NCI-H510A treated with DMSO at 0.1 percent for 48 hours (cell line): ENCODE measurements around the gene KIAA1958.
"Not testable (repeated sequence)": the region's sequence is repeated elsewhere in the genome, so short reads cannot be mapped to it uniquely, and the experiment has no call there.

Experiments
- DNase-seq: peaks from one replicate; lab custom pipeline; 2025; lab: John Stamatoyannopoulos, UW

KIAA1958 gene

GRCh38 chr9:112555101-112555643 is 68.5 kb downstream of the KIAA1958 start:
- DNase-seq = no peak

- no peak for DNase-seq
Measured at GRCh38 chr9:112555844-112556482, 69.3 kb downstream of the KIAA1958 start.

GRCh38 chr9:112556497-112557442 is 70.1 kb downstream of the KIAA1958 start:
- DNase-seq = no peak

- no peak for DNase-seq
Measured at GRCh38 chr9:112558476-112558875, 71.8 kb downstream of the KIAA1958 start.

GRCh38 chr9:112558978-112559377 is 72.4 kb downstream of the KIAA1958 start:
- DNase-seq = no peak

- DNase-seq = no peak
Measured at GRCh38 chr9:112559629-112560413, 73.2 kb downstream of the KIAA1958 start.

GRCh38 chr9:112562235-112562958 is 75.8 kb downstream of the KIAA1958 start:
- DNase-seq = no peak

DNA sequence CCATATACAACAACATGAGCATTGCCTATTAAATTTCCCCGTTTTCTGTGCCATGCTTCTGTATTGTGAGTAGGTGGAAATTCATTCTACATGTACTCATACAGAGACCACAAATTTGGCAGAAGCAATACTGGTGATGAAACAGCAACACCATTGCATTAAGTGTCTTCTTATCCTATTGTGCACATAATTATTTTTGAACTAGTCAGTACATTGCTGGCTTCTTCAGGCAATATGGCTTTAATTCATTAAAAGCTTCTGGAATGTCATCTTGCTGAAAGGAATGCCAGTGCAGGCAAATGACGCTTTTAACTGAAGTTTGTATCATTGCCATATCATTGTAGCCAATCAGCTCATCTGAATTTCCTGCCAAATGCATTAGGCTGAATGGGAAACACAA is 82.6 kb downstream of the KIAA1958 start:
- DNase-seq = no peak

GRCh38 chr9:112570671-112571167 is 84.1 kb downstream of the KIAA1958 start:
- no peak for DNase-seq

GRCh38 chr9:112571624-112572355 is 85.2 kb downstream of the KIAA1958 start:
- DNase-seq = no peak

DNA sequence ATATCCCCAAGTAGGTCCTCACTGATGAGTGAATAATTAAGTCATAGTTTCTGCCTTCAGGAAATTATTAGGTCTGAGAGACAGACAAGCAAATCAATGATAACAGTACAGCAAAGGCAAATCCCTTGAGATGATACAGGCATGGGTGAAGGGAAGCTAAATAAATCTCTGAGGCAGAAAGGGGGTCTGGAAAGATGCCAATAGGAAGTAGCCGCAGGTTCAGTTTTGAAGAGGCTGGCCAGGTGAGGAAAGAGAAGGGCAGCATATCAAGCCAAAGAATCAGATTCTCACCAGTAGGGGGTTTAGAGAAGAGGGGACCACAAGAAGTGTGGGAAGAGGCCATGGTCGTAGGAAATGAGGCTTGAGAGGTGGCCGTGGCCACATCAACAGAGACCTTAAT is 85.8 kb downstream of the KIAA1958 start:
- DNase-seq = no peak

DNA sequence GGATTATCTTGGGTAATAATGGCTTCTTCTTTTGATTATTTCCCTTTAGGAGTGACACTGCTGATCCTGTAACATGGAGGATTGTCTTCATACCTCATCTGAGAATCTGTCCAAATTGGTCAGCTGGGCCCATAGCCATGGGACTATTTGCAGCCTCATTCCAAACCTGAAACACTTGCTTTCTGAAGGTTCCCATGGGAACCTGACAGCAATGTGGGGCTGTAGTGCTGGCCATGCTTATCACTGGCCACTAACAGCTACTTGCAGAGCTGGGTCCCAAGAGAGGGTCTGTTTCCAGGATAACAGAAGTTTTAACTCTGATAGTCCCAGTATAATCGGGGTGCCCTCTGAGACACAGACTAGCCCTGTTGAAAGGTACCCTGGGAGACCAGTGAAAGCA is 87.4 kb downstream of the KIAA1958 start:
- DNase-seq = no peak

- no peak for DNase-seq
Measured at GRCh38 chr9:112575107-112575506, 88.5 kb downstream of the KIAA1958 start.

- DNase-seq = no peak
Measured at GRCh38 chr9:112581469-112582176, 95.0 kb downstream of the KIAA1958 start.

- no peak for DNase-seq
Measured at GRCh38 chr9:112582371-112583262, 96.0 kb downstream of the KIAA1958 start.

- no peak for DNase-seq
Measured at GRCh38 chr9:112586599-112587155, 100.0 kb downstream of the KIAA1958 start.

GRCh38 chr9:112591875-112592274 is 105.2 kb downstream of the KIAA1958 start:
- DNase-seq = not testable (repeated sequence)

DNA sequence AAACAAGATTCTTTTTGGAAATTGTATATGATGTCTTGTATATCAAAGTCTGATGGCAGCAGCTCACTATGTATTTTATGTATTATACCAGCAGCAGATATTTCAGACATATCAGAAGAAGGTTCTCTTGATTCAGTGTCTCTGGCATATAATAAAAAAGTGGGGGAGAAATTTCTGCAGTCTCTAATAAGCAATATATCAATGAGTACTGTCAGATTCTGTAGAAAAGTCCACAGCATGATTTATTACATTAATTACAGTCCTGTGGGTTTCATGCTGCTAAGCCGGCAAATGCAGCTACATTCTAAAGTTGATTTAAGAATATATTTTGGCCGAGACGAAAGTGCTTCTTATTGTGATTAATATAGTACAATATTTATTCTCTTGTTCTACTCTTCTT is 113.1 kb downstream of the KIAA1958 start:
- DNase-seq = no peak

- DNase-seq = no peak
Measured at GRCh38 chr9:112601636-112602035, 115.0 kb downstream of the KIAA1958 start.
